ENCODE data around the gene TMEM114.
"Not testable (repeated sequence)": the region's sequence is repeated elsewhere in the genome, so short reads cannot be mapped to it uniquely, and the experiment has no call there.

- not testable (repeated sequence) for TF ChIP-seq POLR2A, CTCF (IDR thresholded peaks at IDR 0.05)
Measured at GRCh38 chr16:8563944-8564540, 26.3 kb downstream of the TMEM114 start.

Measured in thyroid gland (tissue), 4 donors.